ENCODE data around the gene OBSCN. TPM values are rescaled to one million over a fixed set of nuclear protein-coding genes. Genes with fewer than 3 reads are reported as not detected.

The OBSCN gene
- total and polyA plus RNA-seq, 2 of the 13 experiments (the other 11 are each of a cell fraction or from before 2014, with no cell fraction given): 0.20 TPM

DNA sequence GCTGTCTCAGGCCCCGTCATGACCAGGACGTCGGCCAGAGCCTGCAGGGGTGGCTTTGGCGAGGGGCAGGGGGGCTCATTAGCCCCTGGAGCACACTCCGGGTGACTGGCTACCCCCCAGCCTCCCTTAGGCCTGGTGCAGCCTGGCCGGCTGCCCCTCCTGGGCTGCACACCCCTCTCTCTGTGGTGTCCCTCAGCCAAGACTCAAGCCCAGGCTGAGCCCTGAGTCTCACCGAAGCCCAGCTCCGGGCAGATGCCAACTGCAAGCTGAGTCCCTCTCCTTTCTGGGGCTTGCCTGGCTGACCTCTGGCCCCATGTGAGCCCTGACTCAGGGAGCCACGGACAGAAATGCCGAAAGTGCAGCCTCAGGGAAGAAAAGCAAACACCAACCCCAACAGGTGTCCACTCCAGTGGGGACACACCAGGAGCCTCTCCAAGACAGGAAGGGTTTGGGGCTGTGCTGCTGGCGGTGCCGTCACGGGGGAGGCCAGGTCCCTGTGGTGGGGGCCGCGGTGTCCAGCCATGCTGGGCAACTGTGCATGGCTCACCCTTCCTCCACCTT lies 47.6 kb upstream of the OBSCN start:
- DNase-seq (ENCODE audit: low spot score): no peak
- H2AFZ ChIP-seq (ENCODE audit: low read length): no peak overlapping the region
- H3K27ac ChIP-seq (ENCODE audit: extremely low read length, insufficient read depth, low read length): no peak overlapping the region
- H3K9me3 ChIP-seq (ENCODE audit: low read length): no peaks in the 10 kb centered on the region
- WGBS (ENCODE audit: low lambda C conversion rate): 6% methylated on average over 4 of the region's 15 CpGs
- POLR2A ChIA-PET: interaction anchor here (0.7 to 2.8 kb wide), 5 partner anchors 9 to 50 kb away, joined by 4 to 16 read pairs (median 5); partner anchors contain the start of genes GJC2 and GUK1
- FAIRE-seq: no peak
- no peaks in the 10 kb centered on the region for H3K36me3 ChIP-seq (replicated peaks in 1 of 2; ENCODE audit: control insufficient read depth in 1 of 2, insufficient read depth in 2 of 2, low read length in 2 of 2)
- CTCF ChIA-PET (ENCODE audit: low intra/inter-chr PET ratio, low total read pairs): no interaction called here
- intact Hi-C loops (cut with micrococcal nuclease; ENCODE audit: unreplicated experiment): no loop called here
- H3K4me2 ChIP-seq (ENCODE audit: low read depth, low read length): peak overlapping the region; percentile 75
- no peaks in the 10 kb centered on the region; a peak in 1 of 5 replicates for H3K27me3 ChIP-seq (ENCODE audit: control insufficient read depth in 1 of 2, insufficient read depth in 2 of 2, low read length in 2 of 2)
- H3K9ac ChIP-seq (ENCODE audit: insufficient read depth, low read depth, low read length): peak overlapping the region; percentile 42; the same call in 1 of the 2 replicates
- peaks cover 56% of the 10 kb centered on the region for H3K4me1 ChIP-seq (ENCODE audit: insufficient read depth, low read length)
- H3K79me2 ChIP-seq (ENCODE audit: insufficient read depth, low read length): no peaks in the 10 kb centered on the region
- no TSS peak for BruUV-seq (replicated peaks)
- peaks cover 3% of the 10 kb centered on the region; the same call in 1 of the 2 replicates for H4K20me1 ChIP-seq (ENCODE audit: insufficient read depth, low read length)
- peak overlapping the region in 2 of 3 experiments; percentile 18 to 56; a peak in 2 of 6 replicates for H3K4me3 ChIP-seq (replicated peaks in 1 of 3; ENCODE audit: insufficient read depth in 1 of 3, low read depth in 2 of 3, low read length in 3 of 3)
- ATAC-seq: peak; percentile 34
- in situ Hi-C loops (cut with HindIII; ENCODE audit: extremely low pct_ligation_motif_present, low pct_unique_long_range_greater_than_20kb): no loop called here
- TF ChIP-seq LCORL (IDR thresholded peaks at IDR 0.05) (no peak), LCORL (CRISPR knock-in tag; IDR thresholded peaks at IDR 0.05) (0 out of 2 replicates have a peak, but pooled peaks have one; percentile 52), SALL1 (CRISPR knock-in tag; IDR thresholded peaks at IDR 0.05) (peak; percentile 35; the same call in 1 of the 2 replicates), ZBTB20 (CRISPR knock-in tag; IDR thresholded peaks at IDR 0.05; ENCODE audit: borderline replicate concordance, low read depth) (no peak), GABPB1 (CRISPR knock-in tag; IDR thresholded peaks at IDR 0.05) (peak; percentile 12; the same call in 1 of the 2 replicates), SPEN (CRISPR knock-in tag; IDR thresholded peaks at IDR 0.05; ENCODE audit: low read depth) (0 out of 2 replicates have a peak, but pooled peaks have one; percentile 21), AGO1 (IDR thresholded peaks at IDR 0.05; ENCODE audit: low read depth, low read length, poor library complexity, severe bottlenecking) (peak; percentile 84), NFATC3 (CRISPR knock-in tag; IDR thresholded peaks at IDR 0.05) (no peak), AGO2 (optimal IDR thresholded peaks at IDR 0.05; ENCODE audit: low read depth, low read length) (peak; percentile 34), CEBPG (CRISPR knock-in tag; IDR thresholded peaks at IDR 0.05) (no peak), ZFY (CRISPR knock-in tag; IDR thresholded peaks at IDR 0.05) (peak; percentile 16; the same call in 1 of the 2 replicates), ZNF563 (CRISPR knock-in tag; IDR thresholded peaks at IDR 0.05) (no peak)
- TF ChIP-seq, protein P1, sequence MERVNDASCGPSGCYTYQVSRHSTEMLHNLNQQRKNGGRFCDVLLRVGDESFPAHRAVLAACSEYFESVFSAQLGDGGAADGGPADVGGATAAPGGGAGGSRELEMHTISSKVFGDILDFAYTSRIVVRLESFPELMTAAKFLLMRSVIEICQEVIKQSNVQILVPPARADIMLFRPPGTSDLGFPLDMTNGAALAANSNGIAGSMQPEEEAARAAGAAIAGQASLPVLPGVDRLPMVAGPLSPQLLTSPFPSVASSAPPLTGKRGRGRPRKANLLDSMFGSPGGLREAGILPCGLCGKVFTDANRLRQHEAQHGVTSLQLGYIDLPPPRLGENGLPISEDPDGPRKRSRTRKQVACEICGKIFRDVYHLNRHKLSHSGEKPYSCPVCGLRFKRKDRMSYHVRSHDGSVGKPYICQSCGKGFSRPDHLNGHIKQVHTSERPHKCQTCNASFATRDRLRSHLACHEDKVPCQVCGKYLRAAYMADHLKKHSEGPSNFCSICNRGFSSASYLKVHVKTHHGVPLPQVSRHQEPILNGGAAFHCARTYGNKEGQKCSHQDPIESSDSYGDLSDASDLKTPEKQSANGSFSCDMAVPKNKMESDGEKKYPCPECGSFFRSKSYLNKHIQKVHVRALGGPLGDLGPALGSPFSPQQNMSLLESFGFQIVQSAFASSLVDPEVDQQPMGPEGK (CRISPR knock-in tag; IDR thresholded peaks at IDR 0.05): 0 out of 2 replicates have a peak, but pooled peaks have one; percentile 19
- TF ChIP-seq, protein P2, sequence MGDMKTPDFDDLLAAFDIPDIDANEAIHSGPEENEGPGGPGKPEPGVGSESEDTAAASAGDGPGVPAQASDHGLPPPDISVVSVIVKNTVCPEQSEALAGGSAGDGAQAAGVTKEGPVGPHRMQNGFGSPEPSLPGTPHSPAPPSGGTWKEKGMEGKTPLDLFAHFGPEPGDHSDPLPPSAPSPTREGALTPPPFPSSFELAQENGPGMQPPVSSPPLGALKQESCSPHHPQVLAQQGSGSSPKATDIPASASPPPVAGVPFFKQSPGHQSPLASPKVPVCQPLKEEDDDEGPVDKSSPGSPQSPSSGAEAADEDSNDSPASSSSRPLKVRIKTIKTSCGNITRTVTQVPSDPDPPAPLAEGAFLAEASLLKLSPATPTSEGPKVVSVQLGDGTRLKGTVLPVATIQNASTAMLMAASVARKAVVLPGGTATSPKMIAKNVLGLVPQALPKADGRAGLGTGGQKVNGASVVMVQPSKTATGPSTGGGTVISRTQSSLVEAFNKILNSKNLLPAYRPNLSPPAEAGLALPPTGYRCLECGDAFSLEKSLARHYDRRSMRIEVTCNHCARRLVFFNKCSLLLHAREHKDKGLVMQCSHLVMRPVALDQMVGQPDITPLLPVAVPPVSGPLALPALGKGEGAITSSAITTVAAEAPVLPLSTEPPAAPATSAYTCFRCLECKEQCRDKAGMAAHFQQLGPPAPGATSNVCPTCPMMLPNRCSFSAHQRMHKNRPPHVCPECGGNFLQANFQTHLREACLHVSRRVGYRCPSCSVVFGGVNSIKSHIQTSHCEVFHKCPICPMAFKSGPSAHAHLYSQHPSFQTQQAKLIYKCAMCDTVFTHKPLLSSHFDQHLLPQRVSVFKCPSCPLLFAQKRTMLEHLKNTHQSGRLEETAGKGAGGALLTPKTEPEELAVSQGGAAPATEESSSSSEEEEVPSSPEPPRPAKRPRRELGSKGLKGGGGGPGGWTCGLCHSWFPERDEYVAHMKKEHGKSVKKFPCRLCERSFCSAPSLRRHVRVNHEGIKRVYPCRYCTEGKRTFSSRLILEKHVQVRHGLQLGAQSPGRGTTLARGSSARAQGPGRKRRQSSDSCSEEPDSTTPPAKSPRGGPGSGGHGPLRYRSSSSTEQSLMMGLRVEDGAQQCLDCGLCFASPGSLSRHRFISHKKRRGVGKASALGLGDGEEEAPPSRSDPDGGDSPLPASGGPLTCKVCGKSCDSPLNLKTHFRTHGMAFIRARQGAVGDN (CRISPR knock-in tag; IDR thresholded peaks at IDR 0.05): peak; percentile 76
- TF ChIP-seq, protein P3, sequence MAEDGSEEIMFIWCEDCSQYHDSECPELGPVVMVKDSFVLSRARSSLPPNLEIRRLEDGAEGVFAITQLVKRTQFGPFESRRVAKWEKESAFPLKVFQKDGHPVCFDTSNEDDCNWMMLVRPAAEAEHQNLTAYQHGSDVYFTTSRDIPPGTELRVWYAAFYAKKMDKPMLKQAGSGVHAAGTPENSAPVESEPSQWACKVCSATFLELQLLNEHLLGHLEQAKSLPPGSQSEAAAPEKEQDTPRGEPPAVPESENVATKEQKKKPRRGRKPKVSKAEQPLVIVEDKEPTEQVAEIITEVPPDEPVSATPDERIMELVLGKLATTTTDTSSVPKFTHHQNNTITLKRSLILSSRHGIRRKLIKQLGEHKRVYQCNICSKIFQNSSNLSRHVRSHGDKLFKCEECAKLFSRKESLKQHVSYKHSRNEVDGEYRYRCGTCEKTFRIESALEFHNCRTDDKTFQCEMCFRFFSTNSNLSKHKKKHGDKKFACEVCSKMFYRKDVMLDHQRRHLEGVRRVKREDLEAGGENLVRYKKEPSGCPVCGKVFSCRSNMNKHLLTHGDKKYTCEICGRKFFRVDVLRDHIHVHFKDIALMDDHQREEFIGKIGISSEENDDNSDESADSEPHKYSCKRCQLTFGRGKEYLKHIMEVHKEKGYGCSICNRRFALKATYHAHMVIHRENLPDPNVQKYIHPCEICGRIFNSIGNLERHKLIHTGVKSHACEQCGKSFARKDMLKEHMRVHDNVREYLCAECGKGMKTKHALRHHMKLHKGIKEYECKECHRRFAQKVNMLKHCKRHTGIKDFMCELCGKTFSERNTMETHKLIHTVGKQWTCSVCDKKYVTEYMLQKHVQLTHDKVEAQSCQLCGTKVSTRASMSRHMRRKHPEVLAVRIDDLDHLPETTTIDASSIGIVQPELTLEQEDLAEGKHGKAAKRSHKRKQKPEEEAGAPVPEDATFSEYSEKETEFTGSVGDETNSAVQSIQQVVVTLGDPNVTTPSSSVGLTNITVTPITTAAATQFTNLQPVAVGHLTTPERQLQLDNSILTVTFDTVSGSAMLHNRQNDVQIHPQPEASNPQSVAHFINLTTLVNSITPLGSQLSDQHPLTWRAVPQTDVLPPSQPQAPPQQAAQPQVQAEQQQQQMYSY (CRISPR knock-in tag; IDR thresholded peaks at IDR 0.05): no peak
